SJCRH30 (cell line): ENCODE measurements around the gene PRSS48. TPM values are rescaled to one million over a fixed set of nuclear protein-coding genes. Genes with fewer than 3 reads are reported as not detected.

ENCODE experiments used
- DNase-seq, 2 experiments: peaks; one replicate each; pipeline ENCODE4 v3.0.0-alpha.2; 2015 to 2020
- H3K27ac ChIP-seq: fragments of 250-450 bp; sonication (Bioruptor Pico); 2 replicates; pipeline ENCODE4 v1.5.1; 2020; ENCODE audit warnings: mild to moderate bottlenecking, moderate library complexity
- H3K27me3 ChIP-seq: fragments of 250-450 bp; sonication (Bioruptor Pico); 2 replicates; pipeline ENCODE4 v1.5.1; 2020; ENCODE audit warnings: mild to moderate bottlenecking, moderate library complexity
- H3K36me3 ChIP-seq: fragments of 250-450 bp; sonication (Bioruptor Pico); 2 replicates; pipeline ENCODE4 v1.5.1; 2020; ENCODE audit warnings: mild to moderate bottlenecking, moderate library complexity
- H3K4me1 ChIP-seq: fragments of 250-450 bp; sonication (Bioruptor Pico); 2 replicates; pipeline ENCODE4 v1.5.1; 2020; ENCODE audit warnings: mild to moderate bottlenecking, moderate library complexity
- H3K4me3 ChIP-seq: fragments of 250-450 bp; sonication (Bioruptor Pico); 2 replicates; pipeline ENCODE4 v1.5.1; 2020; ENCODE audit warnings: mild to moderate bottlenecking, moderate library complexity
- H3K9me3 ChIP-seq: fragments of 250-450 bp; sonication (Bioruptor Pico); replicated peaks from 2 replicates; pipeline ENCODE4 v1.5.1; 2020; ENCODE audit warnings: mild to moderate bottlenecking, moderate library complexity
- total RNA-seq: library from RNA; depleted of rRNA; stranded (reverse); fragments of >200 nt; shearing (Covaris generic); gene quantifications from 2 replicates; pipeline ENCODE4 v1.2.3, GENCODE V29; 2014; rRNA removed

Gene PRSS48
- total RNA-seq, 1 experiment from 2014 or later: not detected

- DNase-seq: no peak
- no peak overlapping the region for H3K4me3 ChIP-seq
- no peaks in the 10 kb centered on the region for H3K4me1 ChIP-seq
Observed at GRCh38 chr4:151340751-151341385, 63.9 kb downstream of the PRSS48 start.

More at GRCh38 chr4:151340751-151341385, 63.9 kb downstream of the PRSS48 start:
- Histone ChIP-seq H3K36me3 (no peaks in the 10 kb centered on the region), H3K27me3 (no peaks in the 10 kb centered on the region), H3K27ac (no peak overlapping the region), H3K9me3 (no peaks in the 10 kb centered on the region)

Other genes starting within 250 kb of the PRSS48 start
- 3,203 and 3,356 TPM in 2 replicates for gene RPS3A, start 177.5 kb upstream of the PRSS48 start, total RNA-seq
- 3.8 and 4.7 TPM in 2 replicates for gene SH3D19, start 48.4 kb downstream of the PRSS48 start, total RNA-seq
- 2.1 and 2.7 TPM in 2 replicates for gene FHIP1A, start 132.0 kb downstream of the PRSS48 start, total RNA-seq